Cardiac muscle cell (in vitro differentiated cells and primary cell): ENCODE measurements around the gene SLU7. TPM values are rescaled to one million over a fixed set of nuclear protein-coding genes. Genes with fewer than 3 reads are reported as not detected.

Experiments
- DNase-seq, 2 donors: peaks; one replicate each; pipeline versions ENCODE4 v3.0.0 to v3.0.0-alpha.2; 2010 to 2017; ENCODE audit warnings: low read depth in 1 of 2, low spot score in 1 of 2
- H3K27ac ChIP-seq: fragments of 200-600 bp; sonication (generic); 2 replicates; pipeline ENCODE4 v1.5.1; 2016
- H3K27me3 ChIP-seq: fragments of 200-600 bp; sonication (generic); 2 replicates; pipeline ENCODE4 v1.6.0; 2016; ENCODE audit warnings: control low read depth
- H3K36me3 ChIP-seq: fragments of 200-600 bp; sonication (generic); 2 replicates; pipeline ENCODE4 v1.5.1; 2016; ENCODE audit warnings: control low read depth
- H3K4me1 ChIP-seq: fragments of 200-600 bp; sonication (generic); 2 replicates; pipeline ENCODE4 v1.8.1; 2017; ENCODE audit warnings: low read depth, mild to moderate bottlenecking, mixed run types
- H3K4me3 ChIP-seq: fragments of 200-600 bp; sonication (generic); 2 replicates; pipeline ENCODE4 v1.5.1; 2016; ENCODE audit warnings: mild to moderate bottlenecking
- H3K9me3 ChIP-seq: fragments of 200-600 bp; sonication (generic); 2 replicates; pipeline ENCODE4 v1.5.1; 2017; ENCODE audit warnings: low read depth, mild to moderate bottlenecking, control low read depth
- CTCF ChIP-seq: IDR thresholded peaks from 2 replicates; pipeline ENCODE4 v1.5.1; 2012; ENCODE audit warnings: low read depth, mild to moderate bottlenecking, low read length
- polyA plus RNA-seq: library from polyadenylated mRNA; unstranded; fragments of >200 nt; fragmentation: Nextera tagmentation; extraction: Ambion mirVana; gene quantifications from 2 replicates; pipeline ENCODE4 v1.2.1, GENCODE V29; 2016
- total RNA-seq: library from RNA; depleted of rRNA; stranded (reverse); fragments of >200 nt; gene quantifications from 2 replicates; pipeline ENCODE4 v1.2.3, GENCODE V29; 2016

The SLU7 gene
- total and polyA plus RNA-seq, 2 experiments from 2014 or later: 30.1 to 49.7 TPM

GRCh38 chr5:160449458-160449857, 30.6 kb upstream of the SLU7 start:
- H3K9me3 ChIP-seq: no peaks in the 10 kb centered on the region
- no peaks in the 10 kb centered on the region for H3K4me1 ChIP-seq
- H3K27me3 ChIP-seq: no peaks in the 10 kb centered on the region
- H3K27ac ChIP-seq: no peak overlapping the region
- no peak overlapping the region for H3K4me3 ChIP-seq
- DNase-seq: no peak
- no peak for TF ChIP-seq CTCF
- H3K36me3 ChIP-seq: no peaks in the 10 kb centered on the region

- Histone ChIP-seq H3K27ac (no peak overlapping the region), H3K4me1 (no peaks in the 10 kb centered on the region), H3K36me3 (no peaks in the 10 kb centered on the region), H3K27me3 (no peaks in the 10 kb centered on the region), H3K9me3 (no peaks in the 10 kb centered on the region), H3K4me3 (no peak overlapping the region)
- no peak for DNase-seq
- TF ChIP-seq CTCF: no peak
Observed at GRCh38 chr5:160448886-160449285, 30.0 kb upstream of the SLU7 start.

- Histone ChIP-seq H3K27me3 (peaks cover under 1% of the 10 kb centered on the region), H3K9me3 (no peaks in the 10 kb centered on the region), H3K4me1 (no peaks in the 10 kb centered on the region), H3K36me3 (no peaks in the 10 kb centered on the region), H3K4me3 (no peak overlapping the region), H3K27ac (no peak overlapping the region)
- TF ChIP-seq CTCF: no peak
- no peak for DNase-seq
Observed at GRCh38 chr5:160445751-160446150, 26.9 kb upstream of the SLU7 start.

GRCh38 chr5:160445132-160445531, 26.3 kb upstream of the SLU7 start:
- Histone ChIP-seq H3K9me3 (no peaks in the 10 kb centered on the region), H3K4me3 (no peak overlapping the region), H3K4me1 (no peaks in the 10 kb centered on the region), H3K27ac (no peak overlapping the region), H3K27me3 (peaks cover 7% of the 10 kb centered on the region), H3K36me3 (no peaks in the 10 kb centered on the region)
- TF ChIP-seq CTCF: no peak
- DNase-seq: no peak

GRCh38 chr5:160444407-160444806, 25.5 kb upstream of the SLU7 start:
- Histone ChIP-seq H3K36me3 (no peaks in the 10 kb centered on the region), H3K27ac (no peak overlapping the region), H3K4me3 (no peak overlapping the region), H3K9me3 (no peaks in the 10 kb centered on the region), H3K4me1 (no peaks in the 10 kb centered on the region), H3K27me3 (peaks cover 9% of the 10 kb centered on the region)
- no peak for TF ChIP-seq CTCF
- no peak for DNase-seq
